ENCODE data around the gene MAP1LC3C.

DNA sequence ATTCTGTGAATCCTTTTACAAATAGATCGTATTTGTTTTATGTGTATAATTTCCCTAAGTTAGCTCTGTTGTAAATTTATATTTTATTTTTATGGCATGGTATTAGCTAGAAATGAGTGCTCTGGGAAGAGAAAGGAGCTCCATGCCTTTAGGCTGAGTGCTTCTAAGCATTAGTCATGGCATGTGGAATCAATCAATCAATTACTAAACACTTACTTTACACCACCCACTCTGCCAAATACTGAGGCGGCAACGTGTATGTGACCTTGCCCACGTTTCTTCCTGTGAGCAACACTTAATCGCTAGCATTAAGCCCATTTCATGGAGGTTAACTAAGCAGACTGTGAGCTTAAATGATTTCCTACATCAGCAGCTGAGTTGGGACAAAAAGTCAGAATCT is 48.5 kb downstream of the MAP1LC3C start:
- TF ChIP-seq SUZ12 (IDR thresholded peaks at IDR 0.05): no peak
- no peak for TF ChIP-seq FOXA1 (IDR thresholded peaks at IDR 0.05)
- no peak for TF ChIP-seq BHLHE40 (IDR thresholded peaks at IDR 0.05; ENCODE audit: borderline replicate concordance)
- no peak for TF ChIP-seq FOXK2 (IDR thresholded peaks at IDR 0.05)

All from HEK293T (cell line).